CD4-positive, alpha-beta memory T cell (primary cell): ENCODE results near the gene TUBGCP6. TPM values are rescaled to one million over a fixed set of nuclear protein-coding genes. Genes with fewer than 3 reads are reported as not detected.
A peak's percentile ranks its signal among the peaks of the same experiment; 100 is the strongest.
"Not testable (repeated sequence)": the region's sequence is repeated elsewhere in the genome, so short reads cannot be mapped to it uniquely, and the experiment has no call there.

Experiments used
- CTCF ChIA-PET: fragments of 350-600 bp; sonication (Branson Sonifier 250); formaldehyde crosslinking; loops from one replicate; lab custom pipeline; 2021; ENCODE audit warnings: inconsistent platforms; ENCODE audit not compliant: partially characterized antibody; lab: Charles Lee
- POLR2A ChIA-PET: fragments of 350-600 bp; sonication (Branson Sonifier 250); formaldehyde crosslinking; loops from one replicate; lab custom pipeline; 2021; ENCODE audit not compliant: partially characterized antibody; lab: Charles Lee
- DNase-seq, 5 donors: peaks; one replicate each; pipeline versions ENCODE4 v3.0.0 to v3.0.0-alpha.2; 2020 to 2022; ENCODE audit warnings: mixed read lengths in 1 of 5
- H3K27ac ChIP-seq: one replicate; pipeline ENCODE4 v1.7.0; 2013; ENCODE audit warnings: low read depth, low read length
- H3K27me3 ChIP-seq: 2 replicates; pipeline ENCODE4 v1.7.0; 2013; ENCODE audit warnings: mild to moderate bottlenecking, low read length, moderate library complexity; ENCODE audit not compliant: insufficient read depth
- H3K36me3 ChIP-seq: 2 replicates; pipeline ENCODE4 v1.7.0; 2013; ENCODE audit warnings: mild to moderate bottlenecking, low read length, moderate library complexity; ENCODE audit not compliant: insufficient read depth
- H3K4me1 ChIP-seq: 2 replicates; pipeline ENCODE4 v1.7.0; 2013; ENCODE audit warnings: mild to moderate bottlenecking, low read length, moderate library complexity; ENCODE audit not compliant: insufficient read depth
- H3K4me3 ChIP-seq, 2 donors: one replicate each; pipeline ENCODE4 v1.7.0; 2013; ENCODE audit warnings: low read length in 2 of 2, mild to moderate bottlenecking in 1 of 2
- H3K9me3 ChIP-seq, 2 donors: one replicate each; pipeline ENCODE4 v1.7.0; 2013; ENCODE audit warnings: low read length in 2 of 2, control low read depth in 1 of 2; ENCODE audit not compliant: control insufficient read depth in 1 of 2
- H3K27ac Mint-ChIP-seq, 7 donors: one replicate each; pipeline ENCODE4 v1.8.0; 2020 to 2021; ENCODE audit warnings: mixed read lengths in 7 of 7, mild to moderate bottlenecking in 6 of 7, inconsistent platforms in 3 of 7, moderate library complexity in 3 of 7
- H3K27me3 Mint-ChIP-seq, 2 donors: one replicate each; pipeline ENCODE4 v1.8.0; 2020 to 2021; ENCODE audit warnings: mixed read lengths in 2 of 2
- H3K36me3 Mint-ChIP-seq, 2 donors: one replicate each; pipeline ENCODE4 v1.8.0; 2020 to 2021; ENCODE audit warnings: mixed read lengths in 2 of 2, inconsistent platforms in 1 of 2, mild to moderate bottlenecking in 1 of 2
- H3K4me1 Mint-ChIP-seq, 4 donors: one replicate each; pipeline ENCODE4 v1.8.0; 2020 to 2021; ENCODE audit warnings: mixed read lengths in 4 of 4, mild to moderate bottlenecking in 1 of 4
- H3K4me3 Mint-ChIP-seq, 8 donors: one replicate each; pipeline ENCODE4 v1.8.0; 2020 to 2021; ENCODE audit warnings: mixed read lengths in 8 of 8, mild to moderate bottlenecking in 7 of 8, moderate library complexity in 6 of 8, inconsistent platforms in 3 of 8
- H3K9me3 Mint-ChIP-seq, 8 donors: one replicate each; pipeline ENCODE4 v1.8.0; 2020 to 2021; ENCODE audit warnings: mixed read lengths in 8 of 8, mild to moderate bottlenecking in 5 of 8, inconsistent platforms in 3 of 8, moderate library complexity in 1 of 8
- intact Hi-C: fragments of 100-400 bp; cut with micrococcal nuclease; formaldehyde crosslinking; loops from one replicate; pipeline ENCODE4 v1.15.1; 2023
- polyA plus RNA-seq, 2 donors: library from polyadenylated mRNA; unstranded; fragments of 300-500 nt; fragmentation: Illumina TruSeq; gene quantifications; one replicate each; pipeline ENCODE4 v1.2.3, GENCODE V29; 2021
- total RNA-seq, 2 experiments: library from RNA; stranded (reverse); gene quantifications; one replicate each; pipeline ENCODE4 v1.2.3, GENCODE V29; 2021

Gene TUBGCP6
- total and polyA plus RNA-seq, 4 experiments from 2014 or later: 16.5 to 133 (median 76.2) TPM

GRCh38 chr22:50169774-50170341, 75.0 kb downstream of the TUBGCP6 start:
- intact Hi-C loops: no loop called here
- H3K27me3 Mint-ChIP-seq: peaks cover 24% of the 10 kb centered on the region in 2 donors
- H3K36me3 Mint-ChIP-seq: no peaks in the 10 kb centered on the region
- Histone ChIP-seq H3K9me3 (no peaks in the 10 kb centered on the region), H3K4me3 (no peak overlapping the region), H3K27me3 (peaks cover 9% of the 10 kb centered on the region), H3K36me3 (no peaks in the 10 kb centered on the region), H3K4me1 (no peaks in the 10 kb centered on the region), H3K27ac (no peak overlapping the region)
- ChIA-PET CTCF (no interaction called here), POLR2A (no interaction called here)
- no peak overlapping the region for H3K27ac Mint-ChIP-seq
- DNase-seq: no peak
- H3K4me1 Mint-ChIP-seq: peaks cover 0 to 8% (median under 1%) of the 10 kb centered on the region in 4 donors
- H3K9me3 Mint-ChIP-seq: peaks cover 0 to 2% (median 0%) of the 10 kb centered on the region in 8 donors
- H3K4me3 Mint-ChIP-seq: peak overlapping the region in 1 of 8 donors; percentile 17

DNA sequence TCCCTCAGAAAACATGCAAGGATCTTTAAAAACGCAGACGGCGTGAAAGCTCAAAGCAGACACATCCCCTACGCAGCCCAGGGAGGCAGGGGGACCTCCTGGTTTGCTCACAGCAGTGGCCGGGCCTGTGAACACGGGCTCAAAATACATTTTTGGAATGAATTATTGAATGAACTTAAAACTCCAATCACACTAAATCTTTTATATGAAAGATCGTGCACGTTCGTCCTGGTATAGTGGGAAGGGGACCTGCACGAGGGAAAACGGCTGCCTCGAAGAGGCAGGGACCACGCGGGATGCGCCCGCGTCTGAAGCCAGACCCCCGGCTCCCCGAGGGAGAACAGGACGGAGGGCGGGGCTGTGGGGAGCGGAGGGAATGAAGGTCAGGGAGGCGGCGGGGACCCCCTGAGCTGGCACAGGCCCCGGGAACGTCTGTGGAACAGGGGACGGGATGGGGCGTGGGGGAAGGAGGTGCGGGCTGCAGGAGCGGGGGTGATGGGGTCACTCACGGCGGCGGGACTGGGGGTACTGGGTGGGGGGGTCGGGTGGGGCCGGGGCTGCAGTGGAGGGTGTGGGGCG, 75.6 kb downstream of the TUBGCP6 start:
- Histone ChIP-seq H3K27ac (no peak overlapping the region), H3K9me3 (no peaks in the 10 kb centered on the region), H3K4me1 (no peaks in the 10 kb centered on the region), H3K27me3 (peaks cover 9% of the 10 kb centered on the region), H3K36me3 (no peaks in the 10 kb centered on the region), H3K4me3 (no peak overlapping the region)
- peaks cover 0 to 8% (median under 1%) of the 10 kb centered on the region in 4 donors for H3K4me1 Mint-ChIP-seq
- H3K36me3 Mint-ChIP-seq: no peaks in the 10 kb centered on the region
- peaks cover 24 to 25% of the 10 kb centered on the region in 2 donors for H3K27me3 Mint-ChIP-seq
- DNase-seq: no peak
- H3K27ac Mint-ChIP-seq: peak overlapping the region in 2 of 7 donors; percentile 21 to 22
- H3K9me3 Mint-ChIP-seq: peaks cover 0 to 2% (median 0%) of the 10 kb centered on the region in 8 donors
- POLR2A ChIA-PET: no interaction called here
- intact Hi-C loops: no loop called here
- H3K4me3 Mint-ChIP-seq: peak overlapping the region; percentile 42 to 87 (median 54)
- CTCF ChIA-PET: no interaction called here

DNA sequence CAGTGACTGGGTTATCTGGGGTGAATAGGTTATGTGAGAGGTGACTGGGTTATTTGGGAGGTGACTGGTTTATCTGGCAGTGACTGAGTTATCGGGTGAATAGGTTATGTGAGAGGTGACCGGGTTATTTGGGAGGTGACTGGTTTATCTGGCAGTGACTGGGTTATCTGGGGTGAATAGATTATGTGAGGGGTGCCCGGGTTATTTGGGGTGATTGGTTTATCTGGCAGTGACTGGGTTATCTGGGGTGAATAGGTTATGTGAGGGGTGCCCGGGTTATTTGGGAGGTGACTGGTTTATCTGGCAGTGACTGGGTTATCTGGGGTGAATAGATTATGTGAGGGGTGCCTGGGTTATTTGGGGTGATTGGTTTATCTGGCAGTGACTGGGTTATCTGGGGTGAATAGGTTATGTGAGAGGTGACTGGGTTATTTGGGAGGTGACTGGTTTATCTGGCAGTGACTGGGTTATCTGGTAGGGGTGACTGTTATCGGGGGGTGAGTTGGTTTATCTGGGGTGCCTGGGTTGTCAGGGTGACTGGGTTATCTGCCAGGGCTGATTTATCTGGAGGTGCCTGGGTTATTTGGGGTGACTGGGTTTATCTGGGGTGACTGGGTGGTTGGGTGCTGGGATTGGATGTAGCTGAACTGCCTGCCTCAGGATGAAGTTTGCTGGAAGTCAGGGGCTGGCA, 76.2 kb downstream of the TUBGCP6 start:
- H3K36me3 Mint-ChIP-seq, CTCF ChIA-PET, POLR2A ChIA-PET, H3K9me3 ChIP-seq, H3K36me3 ChIP-seq, DNase-seq, H3K9me3 Mint-ChIP-seq, H3K27me3 ChIP-seq, H3K4me3 ChIP-seq, H3K4me1 Mint-ChIP-seq, H3K27ac ChIP-seq, intact Hi-C loops, H3K4me1 ChIP-seq: not testable (repeated sequence)
- Mint-ChIP-seq H3K27me3 (peaks cover 25 to 27% of the 10 kb centered on the region in 2 donors), H3K4me3 (peak overlapping the region; percentile 42 to 87 (median 52)), H3K27ac (peak overlapping the region in 2 of 7 donors; percentile 21 to 22)

- H3K4me3 ChIP-seq: no peak overlapping the region
- Mint-ChIP-seq H3K27me3 (peaks cover 23 to 27% of the 10 kb centered on the region in 2 donors), H3K4me3 (peak overlapping the region in 4 of 8 donors; percentile 3 to 15 (median 14)), H3K9me3 (peaks cover 0 to 2% (median 0%) of the 10 kb centered on the region in 8 donors), H3K27ac (no peak overlapping the region), H3K36me3 (no peaks in the 10 kb centered on the region), H3K4me1 (peaks cover 0 to 8% (median under 1%) of the 10 kb centered on the region in 4 donors)
- H3K9me3 ChIP-seq: no peaks in the 10 kb centered on the region
- H3K27me3 ChIP-seq: peaks cover 9% of the 10 kb centered on the region
- H3K4me1 ChIP-seq: no peaks in the 10 kb centered on the region
- ChIA-PET POLR2A (no interaction called here), CTCF (no interaction called here)
- no peak for DNase-seq
- intact Hi-C loops: no loop called here
- H3K36me3 ChIP-seq: no peaks in the 10 kb centered on the region
- H3K27ac ChIP-seq: no peak overlapping the region
Observed at GRCh38 chr22:50167689-50168489, 76.9 kb downstream of the TUBGCP6 start.

Other genes starting within 250 kb of the TUBGCP6 start
- gene IL17REL, start 232.3 kb downstream of the TUBGCP6 start, total RNA-seq: not detected
- not detected for gene IL17REL, start 232.3 kb downstream of the TUBGCP6 start, polyA plus RNA-seq
- gene TTLL8, start 186.7 kb downstream of the TUBGCP6 start, total RNA-seq: not detected
- not detected for gene TTLL8, start 186.7 kb downstream of the TUBGCP6 start, polyA plus RNA-seq
- not detected for gene MLC1, start 159.6 kb downstream of the TUBGCP6 start, total RNA-seq
- gene MLC1, start 159.6 kb downstream of the TUBGCP6 start, polyA plus RNA-seq: under 1 TPM in 1 of 2 donors, not detected in 1; 0.28 TPM
- gene MOV10L1, start 155.0 kb downstream of the TUBGCP6 start, total RNA-seq: not detected
- gene MOV10L1, start 155.0 kb downstream of the TUBGCP6 start, polyA plus RNA-seq: not detected
- gene PANX2, start 74.3 kb downstream of the TUBGCP6 start, total RNA-seq: not detected
- not detected for gene PANX2, start 74.3 kb downstream of the TUBGCP6 start, polyA plus RNA-seq
- 100 to 1,000 TPM; 124 to 126 TPM for gene TRABD, start 59.1 kb downstream of the TUBGCP6 start, total RNA-seq
- 10 to 100 TPM; 51.5 to 61.4 TPM for gene TRABD, start 59.1 kb downstream of the TUBGCP6 start, polyA plus RNA-seq
- gene SELENOO, start 44.0 kb downstream of the TUBGCP6 start, total RNA-seq: 10 to 100 TPM; 33.8 to 34.8 TPM
- 1 to 10 TPM; 2.0 to 6.6 TPM for gene SELENOO, start 44.0 kb downstream of the TUBGCP6 start, polyA plus RNA-seq
- 100 to 1,000 TPM; 141 to 151 TPM for gene HDAC10, start 6.2 kb upstream of the TUBGCP6 start, total RNA-seq
- gene HDAC10, start 6.2 kb upstream of the TUBGCP6 start, polyA plus RNA-seq: 1 to 10 TPM; 3.8 to 6.8 TPM
- 1 to 10 TPM; 2.9 TPM for gene MAPK12, start 16.7 kb upstream of the TUBGCP6 start, total RNA-seq
- under 1 TPM in 1 of 2 donors, not detected in 1; 0.05 TPM for gene MAPK12, start 16.7 kb upstream of the TUBGCP6 start, polyA plus RNA-seq
- gene MAPK11, start 25.4 kb upstream of the TUBGCP6 start, total RNA-seq: 1 to 10 TPM; 1.6 to 1.7 TPM
- gene MAPK11, start 25.4 kb upstream of the TUBGCP6 start, polyA plus RNA-seq: under 1 TPM; 0.10 to 0.54 TPM
- gene PLXNB2, start 62.6 kb upstream of the TUBGCP6 start, total RNA-seq: 1 to 10 TPM; 2.8 to 4.6 TPM
- gene PLXNB2, start 62.6 kb upstream of the TUBGCP6 start, polyA plus RNA-seq: under 1 TPM in 1 of 2 donors, not detected in 1; 0.40 TPM
- 1 to 10 TPM; 1.5 to 2.4 TPM for gene DENND6B, start 82.0 kb upstream of the TUBGCP6 start, total RNA-seq
- gene DENND6B, start 82.0 kb upstream of the TUBGCP6 start, polyA plus RNA-seq: under 1 TPM; 0.22 to 0.36 TPM
- 10 to 100 TPM; 80.1 to 91.2 TPM for gene PPP6R2, start 98.3 kb upstream of the TUBGCP6 start, total RNA-seq
- gene PPP6R2, start 98.3 kb upstream of the TUBGCP6 start, polyA plus RNA-seq: 10 to 100 TPM; 13.3 to 27.7 TPM
- 100 to 1,000 TPM; 217 to 221 TPM for gene SBF1, start 230.0 kb upstream of the TUBGCP6 start, total RNA-seq
- gene SBF1, start 230.0 kb upstream of the TUBGCP6 start, polyA plus RNA-seq: 10 to 100 TPM; 13.2 to 42.9 TPM
- 1 to 10 TPM; 4.4 to 4.5 TPM for gene ADM2, start 236.5 kb upstream of the TUBGCP6 start, total RNA-seq
- under 1 TPM; 0.07 to 0.48 TPM for gene ADM2, start 236.5 kb upstream of the TUBGCP6 start, polyA plus RNA-seq
- not detected for gene MIOX, start 241.8 kb upstream of the TUBGCP6 start, total RNA-seq
- gene MIOX, start 241.8 kb upstream of the TUBGCP6 start, polyA plus RNA-seq: not detected